Gastroesophageal sphincter (tissue), 3 donors: ENCODE results near the gene TRIM22.

Experiments used
- EP300 ChIP-seq: sonication (generic); formaldehyde crosslinking; IDR thresholded peaks from one replicate; pipeline ENCODE4 v1.6.1; 2017; ENCODE audit warnings: antibody characterized with exemption, mild to moderate bottlenecking
- POLR2A ChIP-seq, 2 donors: fragments of 450-650 bp; IDR thresholded peaks; one replicate each; pipeline ENCODE4 v1.6.1; 2017; ENCODE audit warnings: antibody characterized with exemption in 2 of 2, mild to moderate bottlenecking in 2 of 2, moderate library complexity in 1 of 2
- POLR2AphosphoS5 ChIP-seq: sonication (generic); formaldehyde crosslinking; IDR thresholded peaks from one replicate; pipeline ENCODE4 v1.6.1; 2017; ENCODE audit warnings: antibody characterized with exemption
- TF ChIP-seq, protein P1 (sequence below), 4 experiments: fragments of 200-600 bp in 2 of 4; fragments of 450-650 bp in 2 of 4; sonication (generic) in 1 of 4; IDR thresholded peaks; one replicate each; pipeline ENCODE4 v1.5.1; 2017 to 2019; ENCODE audit warnings: antibody characterized with exemption in 4 of 4, mild to moderate bottlenecking in 2 of 4, moderate library complexity in 2 of 4

DNA sequence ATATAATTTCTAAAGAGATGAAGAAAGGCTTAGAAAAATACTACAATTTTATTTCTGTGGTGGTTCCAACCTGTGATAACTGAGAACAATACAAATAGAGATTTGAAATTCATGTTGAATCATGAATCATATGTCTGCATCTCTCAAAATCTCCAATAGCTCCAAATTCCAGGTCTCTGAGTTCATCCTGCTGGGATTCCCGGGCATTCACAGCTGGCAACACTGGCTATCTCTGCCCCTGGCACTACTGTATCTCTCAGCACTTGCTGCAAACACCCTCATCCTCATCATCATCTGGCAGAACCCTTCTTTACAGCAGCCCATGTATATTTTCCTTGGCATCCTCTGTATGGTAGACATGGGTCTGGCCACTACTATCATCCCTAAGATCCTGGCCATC lies 46.8 kb downstream of the TRIM22 start, which contains the start of gene OR56B1:
- TF ChIP-seq, protein P1, sequence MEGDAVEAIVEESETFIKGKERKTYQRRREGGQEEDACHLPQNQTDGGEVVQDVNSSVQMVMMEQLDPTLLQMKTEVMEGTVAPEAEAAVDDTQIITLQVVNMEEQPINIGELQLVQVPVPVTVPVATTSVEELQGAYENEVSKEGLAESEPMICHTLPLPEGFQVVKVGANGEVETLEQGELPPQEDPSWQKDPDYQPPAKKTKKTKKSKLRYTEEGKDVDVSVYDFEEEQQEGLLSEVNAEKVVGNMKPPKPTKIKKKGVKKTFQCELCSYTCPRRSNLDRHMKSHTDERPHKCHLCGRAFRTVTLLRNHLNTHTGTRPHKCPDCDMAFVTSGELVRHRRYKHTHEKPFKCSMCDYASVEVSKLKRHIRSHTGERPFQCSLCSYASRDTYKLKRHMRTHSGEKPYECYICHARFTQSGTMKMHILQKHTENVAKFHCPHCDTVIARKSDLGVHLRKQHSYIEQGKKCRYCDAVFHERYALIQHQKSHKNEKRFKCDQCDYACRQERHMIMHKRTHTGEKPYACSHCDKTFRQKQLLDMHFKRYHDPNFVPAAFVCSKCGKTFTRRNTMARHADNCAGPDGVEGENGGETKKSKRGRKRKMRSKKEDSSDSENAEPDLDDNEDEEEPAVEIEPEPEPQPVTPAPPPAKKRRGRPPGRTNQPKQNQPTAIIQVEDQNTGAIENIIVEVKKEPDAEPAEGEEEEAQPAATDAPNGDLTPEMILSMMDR (IDR thresholded peaks at IDR 0.05), result no peak
- no peak for TF ChIP-seq POLR2AphosphoS5
- no peak for TF ChIP-seq POLR2A (IDR thresholded peaks at IDR 0.05)
- no peak for TF ChIP-seq EP300
